Smooth muscle cell (in vitro differentiated cells): Measurements from ENCODE around the gene MAGIX. TPM values are rescaled to one million over a fixed set of nuclear protein-coding genes. Genes with fewer than 3 reads are reported as not detected.

ENCODE experiments used
- DNase-seq: peaks from one replicate; lab custom pipeline; 2025; ENCODE audit not compliant: unreplicated experiment; lab: John Stamatoyannopoulos, UW
- H2AFZ ChIP-seq: fragments of 200-600 bp; sonication (generic); 2 replicates; pipeline ENCODE4 v1.6.0; 2016; ENCODE audit warnings: antibody characterized with exemption, low read depth, mild to moderate bottlenecking
- H3F3A ChIP-seq: fragments of 200-600 bp; sonication (generic); 2 replicates; pipeline ENCODE4 v1.6.0; 2017; ENCODE audit warnings: antibody characterized with exemption, low read depth
- H3K27ac ChIP-seq: fragments of 200-600 bp; sonication (generic); 2 replicates; pipeline ENCODE4 v1.5.1; 2016; ENCODE audit warnings: low read depth, mild to moderate bottlenecking
- H3K27me3 ChIP-seq: fragments of 200-600 bp; sonication (generic); 2 replicates; pipeline ENCODE4 v1.6.1; 2016; ENCODE audit warnings: low read depth, mild to moderate bottlenecking
- H3K36me3 ChIP-seq: fragments of 200-600 bp; sonication (generic); 2 replicates; pipeline ENCODE4 v1.5.1; 2016; ENCODE audit warnings: low read depth
- H3K4me1 ChIP-seq: fragments of 200-600 bp; sonication (generic); 2 replicates; pipeline ENCODE4 v1.5.1; 2016; ENCODE audit warnings: low read depth
- H3K4me2 ChIP-seq: fragments of 200-600 bp; sonication (generic); 2 replicates; pipeline ENCODE4 v1.6.0; 2016; ENCODE audit warnings: mild to moderate bottlenecking
- H3K4me3 ChIP-seq: fragments of 200-600 bp; sonication (generic); 2 replicates; pipeline ENCODE4 v1.5.1; 2016; ENCODE audit warnings: mild to moderate bottlenecking
- H3K79me2 ChIP-seq: fragments of 200-600 bp; sonication (generic); 2 replicates; pipeline ENCODE4 v1.6.0; 2016; ENCODE audit warnings: low read depth, mild to moderate bottlenecking
- H3K9ac ChIP-seq: fragments of 200-600 bp; sonication (generic); 2 replicates; pipeline ENCODE4 v1.6.0; 2016; ENCODE audit warnings: low read depth
- H3K9me3 ChIP-seq: fragments of 200-600 bp; sonication (generic); replicated peaks from 2 replicates; pipeline ENCODE4 v1.5.1; 2016; ENCODE audit warnings: low read depth
- H4K20me1 ChIP-seq: fragments of 200-600 bp; sonication (generic); 2 replicates; pipeline ENCODE4 v1.6.0; 2016; ENCODE audit warnings: low read depth
- CTCF ChIP-seq: fragments of 200-600 bp; sonication (generic); IDR thresholded peaks from 2 replicates; pipeline ENCODE4 v1.5.1; 2017; ENCODE audit warnings: borderline replicate concordance, mild to moderate bottlenecking, antibody characterized with exemption; ENCODE audit not compliant: insufficient read depth, poor library complexity, severe bottlenecking
- whole genome bisulfite sequencing: methylation state at CpG from one replicate; pipeline ENCODE4 v1.1.7; 2016; ENCODE audit warnings: low lambda C conversion rate; 5-methylcytosine and 5-hydroxymethylcytosine counted together
- polyA plus RNA-seq: library from polyadenylated mRNA; unstranded; fragments of >200 nt; fragmentation: Nextera tagmentation; extraction: Ambion mirVana; gene quantifications from 2 replicates; pipeline ENCODE4 v1.2.1, GENCODE V29; 2016
- total RNA-seq: library from RNA; depleted of rRNA; stranded (reverse); fragments of >200 nt; gene quantifications from 2 replicates; pipeline ENCODE4 v1.2.3, GENCODE V29; 2014

MAGIX gene
- total and polyA plus RNA-seq, 2 experiments from 2014 or later, result 0.45 to 3.8 TPM

DNA sequence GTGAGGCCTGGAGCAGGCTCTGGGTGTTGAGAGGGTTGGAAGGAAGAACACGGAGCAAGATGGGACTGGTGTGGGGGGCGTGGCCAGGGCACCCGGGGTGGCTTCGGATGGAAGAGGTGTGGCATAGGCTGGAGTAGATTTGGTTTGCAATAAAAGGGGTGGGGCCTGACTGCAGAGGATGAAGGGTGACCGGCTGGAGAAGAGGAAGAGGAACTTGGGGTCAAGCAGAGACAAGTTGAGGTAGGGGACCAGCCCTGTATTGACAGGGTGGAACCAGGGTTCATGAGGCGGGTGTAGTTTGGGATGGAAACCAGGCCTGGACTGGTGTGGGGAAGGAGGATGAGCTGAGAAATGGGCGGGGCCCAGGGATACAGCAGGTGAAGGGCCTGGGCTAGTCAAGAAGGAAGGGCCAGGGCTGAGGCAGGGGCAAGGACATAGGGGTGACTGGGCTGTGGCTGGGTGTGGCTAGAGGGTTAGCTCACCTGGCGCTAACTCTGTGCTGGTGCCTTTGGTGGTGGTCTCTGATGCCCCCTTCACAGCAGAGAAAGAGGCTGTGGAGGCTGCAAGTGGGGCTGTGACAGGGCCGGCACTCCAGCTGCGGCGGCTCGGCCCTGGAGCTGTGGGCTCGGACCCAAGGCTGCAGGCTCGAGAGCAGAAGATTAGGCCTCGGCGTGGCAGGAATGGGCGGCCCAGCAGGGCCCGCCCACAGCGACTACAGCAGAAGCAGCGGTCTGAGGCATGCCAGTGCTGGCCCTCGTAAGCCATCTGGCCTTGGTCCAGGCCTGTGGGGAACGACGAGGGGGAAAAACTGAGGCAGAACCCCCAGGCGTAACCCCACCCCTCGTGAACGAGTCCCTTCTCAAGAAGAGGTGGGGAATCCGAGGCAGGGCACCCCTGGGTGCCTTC is 14.1 kb downstream of the MAGIX start:
- no peak for DNase-seq
- Histone ChIP-seq H3K4me1 (no peaks in the 10 kb centered on the region), H3K4me3 (no peak overlapping the region), H3K36me3 (no peaks in the 10 kb centered on the region), H3K9me3 (no peaks in the 10 kb centered on the region), H3K27ac (no peak overlapping the region), H4K20me1 (peaks cover 10% of the 10 kb centered on the region), H3K9ac (no peak overlapping the region), H3K4me2 (no peak overlapping the region), H3F3A (no peaks in the 10 kb centered on the region), H2AFZ (no peak overlapping the region), H3K79me2 (peaks cover 13% of the 10 kb centered on the region), H3K27me3 (no peaks in the 10 kb centered on the region)
- WGBS, result 88% methylated on average over 27 of the region's 27 CpGs
- no peak for TF ChIP-seq CTCF

DNA sequence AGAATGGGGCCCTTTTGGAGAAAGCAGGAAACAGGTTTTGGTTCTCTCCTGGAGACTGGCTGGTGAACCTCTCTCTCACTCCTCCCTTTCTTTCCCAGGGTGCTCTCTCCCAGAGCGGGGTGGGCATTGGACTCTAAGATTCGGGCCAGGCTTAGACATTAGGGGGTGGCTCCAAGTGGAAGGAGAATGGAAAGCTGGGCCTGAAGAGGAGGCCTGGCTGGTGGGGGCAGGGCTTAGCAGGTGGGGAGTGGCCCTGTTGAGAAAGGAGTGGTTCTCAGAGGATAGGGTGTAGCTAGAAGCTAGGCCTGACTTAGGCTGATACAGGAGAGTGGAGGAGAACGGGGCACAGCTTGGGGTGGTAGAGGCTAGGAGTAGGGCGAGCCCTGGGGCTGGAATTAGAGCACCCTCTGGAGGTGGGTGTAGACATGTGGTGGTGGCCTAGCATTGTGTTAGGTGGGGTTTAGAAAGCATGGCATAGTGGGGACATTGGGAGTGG is 14.8 kb downstream of the MAGIX start:
- no peak for DNase-seq
- H3K9ac ChIP-seq, result no peak overlapping the region
- H3K27me3 ChIP-seq, result no peaks in the 10 kb centered on the region
- H2AFZ ChIP-seq, result no peak overlapping the region
- peaks cover 13% of the 10 kb centered on the region for H3K79me2 ChIP-seq
- H3K9me3 ChIP-seq, result no peaks in the 10 kb centered on the region
- TF ChIP-seq CTCF, result no peak
- H3K4me1 ChIP-seq, result no peaks in the 10 kb centered on the region
- H3F3A ChIP-seq, result no peaks in the 10 kb centered on the region
- peaks cover 10% of the 10 kb centered on the region for H4K20me1 ChIP-seq
- H3K4me3 ChIP-seq, result no peak overlapping the region
- no peak overlapping the region for H3K4me2 ChIP-seq
- 82% methylated on average over 4 of the region's 4 CpGs for WGBS
- H3K27ac ChIP-seq, result no peak overlapping the region
- H3K36me3 ChIP-seq, result no peaks in the 10 kb centered on the region

- Histone ChIP-seq H4K20me1 (peaks cover 6% of the 10 kb centered on the region), H3K27ac (no peak overlapping the region), H3K4me1 (no peaks in the 10 kb centered on the region), H3K79me2 (peaks cover 9% of the 10 kb centered on the region), H3K36me3 (no peaks in the 10 kb centered on the region), H3K9me3 (no peaks in the 10 kb centered on the region), H3K27me3 (no peaks in the 10 kb centered on the region), H3K4me2 (no peak overlapping the region), H3K9ac (no peak overlapping the region), H2AFZ (no peak overlapping the region), H3K4me3 (no peak overlapping the region), H3F3A (no peaks in the 10 kb centered on the region)
- no peak for TF ChIP-seq CTCF
- 92% methylated on average over 23 of the region's 23 CpGs for WGBS
- no peak for DNase-seq
Observed at GRCh38 chrX:49177873-49178480, 15.4 kb downstream of the MAGIX start.
